Pancreas (tissue), 10 donors: ENCODE results near the gene POU2AF1. TPM values are rescaled to one million over a fixed set of nuclear protein-coding genes. Genes with fewer than 3 reads are reported as not detected.
A peak's percentile ranks its signal among the peaks of the same experiment; 100 is the strongest.

Experiments
- ATAC-seq, 4 donors: fragments of 200-7000 bp; cut with Tn5 transposase; one replicate each; pipeline versions ENCODE4 v1.8.0 to v1.9.1; 2020; ENCODE audit warnings: mild to moderate bottlenecking in 4 of 4, moderate library complexity in 4 of 4
- DNase-seq, 6 donors: peaks; one replicate each; pipeline ENCODE4 v3.0.0-alpha.2; 2020
- FAIRE-seq: peaks from 2 replicates; lab custom pipeline; 2012; peaks lifted over from hg19 to GRCh38; lab: Jason Lieb, UNC
- H3K27ac ChIP-seq, 4 donors: fragments of 200-600 bp; sonication (generic); 1 replicate in 3 of 4; 2 replicates in 1 of 4; pipeline versions ENCODE4 v1.5.0 to v1.8.0; 2020
- H3K27me3 ChIP-seq, 4 donors: fragments of 200-600 bp; one replicate each; pipeline ENCODE4 v1.8.0; 2021
- H3K36me3 ChIP-seq, 3 donors: fragments of 200-600 bp; sonication (generic) in 1 of 3; one replicate each; pipeline versions ENCODE4 v1.5.0 to v1.8.0; 2020 to 2021
- H3K4me1 ChIP-seq, 3 donors: fragments of 200-600 bp; one replicate each; pipeline ENCODE4 v1.8.0; 2021
- H3K4me3 ChIP-seq, 4 donors: fragments of 200-600 bp; sonication (generic) in 2 of 4; one replicate each; pipeline versions ENCODE4 v1.5.0 to v1.8.0; 2020 to 2021
- H3K9me3 ChIP-seq, 4 donors: fragments of 200-600 bp; one replicate each; pipeline ENCODE4 v1.8.0; 2021
- CTCF ChIP-seq, 4 donors: fragments of 200-600 bp; sonication (generic) in 3 of 4; IDR thresholded peaks; one replicate each; pipeline versions ENCODE4 v1.5.0 to v1.8.0; 2021; ENCODE audit warnings: antibody characterized with exemption in 4 of 4
- WGBS, 2 donors: extraction: QIAGEN DNeasy Blood & Tissue Kit; methylation state at CpG; one replicate each; pipeline ENCODE4 v1.1.7; 2013; 5-methylcytosine and 5-hydroxymethylcytosine counted together
- intact Hi-C, 3 donors: fragments of 100-400 bp; cut with DNase I; formaldehyde crosslinking; loops; one replicate each; pipeline versions ENCODE4 v1.11.1 to v1.14.2; 2022
- polyA plus RNA-seq, 2 donors: library from polyadenylated mRNA; stranded (reverse); fragments of 200-250 nt; gene quantifications; one replicate each; pipeline ENCODE4 v1.2.3, GENCODE V29; 2013
- total RNA-seq, 6 donors: library from RNA; stranded (reverse); fragmentation: NEBNext Ultra II Directional in 4 of 6; extraction: Animal tissue kit (Norgen Biotek cat#: 25700) in 4 of 6; gene quantifications; one replicate each; pipeline versions ENCODE4 v1.2.1 to v1.2.4, GENCODE V29; 2021 to 2023
- donor health status: healthy with polysubstance abuse.
- donor health status: DM: no; HTN: no; CAD: no; lungs with moderate emphysema.
- donor health status: DM: no; HTN: no; CAD: no.
- donor health status: control.
- donor health status: control.
- donor health status: Bipolar disorder and iron deficiency.
- donor health status: DM: yes; HTN: yes; CAD: no.
- donor health status: DM: no; HTN: no; CAD: no.
- donor health status: DM: no; HTN: no; CAD: no.
- donor health status: DM: yes; HTN: yes; CAD: no.

The POU2AF1 gene
- total and polyA plus RNA-seq, 8 donors: 0.08 to 2.2 (median 0.41) TPM

GRCh38 chr11:111365722-111366559 lies 13.1 kb downstream of the POU2AF1 start:
- peak; percentile 30 to 69 (median 52) for ATAC-seq
- intact Hi-C loops: loop anchor here in 1 of 3 donors (10.0 kb wide), 1 partner anchor 59 kb away; no protein-coding TSS in a partner anchor
- 18 to 25% methylated on average over 8 of the region's 8 CpGs for WGBS, 2 donors
- Histone ChIP-seq H3K4me1 (peaks cover 46 to 65% (median 55%) of the 10 kb centered on the region in 3 donors), H3K36me3 (no peaks in the 10 kb centered on the region), H3K27me3 (no peaks in the 10 kb centered on the region), H3K27ac (peak overlapping the region; percentile 18 to 82 (median 62)), H3K4me3 (no peak overlapping the region), H3K9me3 (no peaks in the 10 kb centered on the region)
- TF ChIP-seq CTCF (IDR thresholded peaks at IDR 0.05): no peak
- DNase-seq: no peak
- no peak for FAIRE-seq

- intact Hi-C loops: loop anchor here in 1 of 3 donors (10.0 kb wide), 1 partner anchor 60 kb away; no protein-coding TSS in a partner anchor
- 95% methylated on average over 3 of the region's 3 CpGs for WGBS, 2 donors
Observed at GRCh38 chr11:111364503-111364902, 14.6 kb downstream of the POU2AF1 start.

GRCh38 chr11:111363985-111364384 lies 15.1 kb downstream of the POU2AF1 start:
- ATAC-seq (no peak), FAIRE-seq (no peak), DNase-seq (no peak)
- Histone ChIP-seq H3K27me3 (no peaks in the 10 kb centered on the region), H3K27ac (peak overlapping the region in 3 of 4 donors; percentile 80 to 90 (median 80)), H3K9me3 (no peaks in the 10 kb centered on the region), H3K4me3 (no peak overlapping the region), H3K4me1 (peaks cover 52 to 77% (median 71%) of the 10 kb centered on the region in 3 donors), H3K36me3 (no peaks in the 10 kb centered on the region)
- TF ChIP-seq CTCF (IDR thresholded peaks at IDR 0.05): no peak
- intact Hi-C loops: loop anchor here in 1 of 3 donors (10.0 kb wide), 1 partner anchor 61 kb away; no protein-coding TSS in a partner anchor

More at GRCh38 chr11:111364503-111364902, 14.6 kb downstream of the POU2AF1 start:
- Histone ChIP-seq H3K27ac (peak overlapping the region in 1 of 4 donors; percentile 90), H3K9me3 (no peaks in the 10 kb centered on the region), H3K4me3 (no peak overlapping the region), H3K4me1 (peaks cover 52 to 72% (median 67%) of the 10 kb centered on the region in 3 donors), H3K36me3 (no peaks in the 10 kb centered on the region), H3K27me3 (no peaks in the 10 kb centered on the region)
- FAIRE-seq (no peak), DNase-seq (no peak), ATAC-seq (no peak)
- no peak for TF ChIP-seq CTCF (IDR thresholded peaks at IDR 0.05)

GRCh38 chr11:111362887-111363411 lies 16.1 kb downstream of the POU2AF1 start:
- intact Hi-C loops: loop anchor here in 1 of 3 donors (10.0 kb wide), 1 partner anchor 62 kb away; no protein-coding TSS in a partner anchor
- no peaks in the 10 kb centered on the region for H3K9me3 ChIP-seq
- WGBS, 2 donors: 15% methylated on average over 9 of the region's 9 CpGs
- H3K4me1 ChIP-seq: peaks cover 52 to 79% (median 71%) of the 10 kb centered on the region in 3 donors
- ATAC-seq: peak; percentile 63 to 79 (median 72)
- peak overlapping the region; percentile 64 to 90 (median 80) for H3K27ac ChIP-seq
- DNase-seq: peak; percentile 72 to 94 (median 90)
- FAIRE-seq: no peak
- no peaks in the 10 kb centered on the region for H3K27me3 ChIP-seq
- H3K4me3 ChIP-seq: no peak overlapping the region
- TF ChIP-seq CTCF (IDR thresholded peaks at IDR 0.05): no peak
- no peaks in the 10 kb centered on the region for H3K36me3 ChIP-seq
